K562 (cell line): ENCODE data around the gene CRAMP1. TPM values are rescaled to one million over a fixed set of nuclear protein-coding genes. Genes with fewer than 3 reads are reported as not detected.

Experiments
- ATAC-seq: fragments of 200-7000 bp; cut with Tn5 transposase; 3 replicates; pipeline ENCODE4 v1.9.1; 2020; ENCODE audit warnings: moderate library complexity
- BruUV-seq: library from RNA; stranded (reverse); fragments of 400-500 nt; replicated peaks from 2 replicates; lab custom pipeline; 2021; lab: Mats Ljungman, UMichigan
- CTCF ChIA-PET: fragments of 300-600 bp; formaldehyde crosslinking; extraction: SDS; loops from one replicate; lab custom pipeline; 2021; ENCODE audit warnings: low intra/inter-chr PET ratio; lab: Yijun Ruan, JAX
- POLR2A ChIA-PET: fragments of 300-600, 350-650 bp; sonication (Branson Sonifier 250); formaldehyde crosslinking; extraction: SDS; loops from one replicate; lab custom pipeline; 2021; ENCODE audit warnings: antibody characterized with exemption, inconsistent platforms; lab: Yijun Ruan, JAX
- DNase-seq, 4 experiments: peaks; one replicate each; pipeline versions ENCODE4 v3.0.0 to v3.0.0-alpha.2; 2011 to 2018; ENCODE audit warnings: low spot score in 3 of 4, mixed read lengths in 3 of 4; ENCODE audit errors: extremely low read depth in 1 of 4
- FAIRE-seq: peaks from 2 replicates; lab custom pipeline; 2011; peaks lifted over from hg19 to GRCh38; lab: Jason Lieb, UNC
- H2AFZ ChIP-seq: 2 replicates; pipeline ENCODE4 v1.6.0; 2011; ENCODE audit warnings: low read depth, low read length, control low read depth, inconsistent platforms
- H3K27ac ChIP-seq: fragments of 200-600 bp; 3 replicates; pipeline ENCODE4 v1.8.0; 2011; ENCODE audit warnings: low read depth, mild to moderate bottlenecking, control low read depth, inconsistent platforms, low read length, moderate library complexity, mixed read lengths; ENCODE audit errors: extremely low read depth
- H3K27me3 ChIP-seq, 2 experiments: fragments of 300-600 bp in 1 of 2; 2 replicates in 1 of 2; 3 replicates in 1 of 2; pipeline versions ENCODE4 v1.6.0 to v1.8.0; 2011; ENCODE audit warnings: inconsistent platforms in 2 of 2, low read length in 2 of 2, mild to moderate bottlenecking in 1 of 2, mixed read lengths in 1 of 2, moderate library complexity in 1 of 2; ENCODE audit not compliant: control insufficient read depth in 2 of 2, insufficient read depth in 2 of 2
- H3K36me3 ChIP-seq: fragments of 300-600 bp; 3 replicates; pipeline ENCODE4 v1.8.0; 2011; ENCODE audit warnings: mild to moderate bottlenecking, low read length, inconsistent platforms; ENCODE audit not compliant: control insufficient read depth, insufficient read depth
- H3K4me1 ChIP-seq, 2 experiments: fragments of 200-600 bp in 1 of 2; replicated peaks in 1 of 2; 2 replicates in 1 of 2; 3 replicates in 1 of 2; pipeline versions ENCODE4 v1.5.1 to v1.8.0; 2011; ENCODE audit warnings: inconsistent platforms in 2 of 2, low read length in 2 of 2, mild to moderate bottlenecking in 1 of 2, mixed read lengths in 1 of 2, moderate library complexity in 1 of 2; ENCODE audit not compliant: control insufficient read depth in 2 of 2, insufficient read depth in 2 of 2
- H3K4me2 ChIP-seq: 2 replicates; pipeline ENCODE4 v1.6.1; 2011; ENCODE audit warnings: low read length, control low read depth, inconsistent platforms, mixed read lengths; ENCODE audit not compliant: insufficient read depth
- H3K4me3 ChIP-seq: fragments of 200-600 bp; sonication (generic), shearing (Covaris generic); 2 replicates; pipeline ENCODE4 v1.5.1; 2016; ENCODE audit warnings: control low read depth, inconsistent platforms
- H3K79me2 ChIP-seq: fragments of 200-600 bp; 3 replicates; pipeline ENCODE4 v1.8.0; 2011; ENCODE audit warnings: low read length, inconsistent platforms; ENCODE audit not compliant: control insufficient read depth, insufficient read depth
- H3K9ac ChIP-seq, 2 experiments: 2 replicates each; pipeline versions ENCODE4 v1.6.0 to v1.6.1; 2011; ENCODE audit warnings: low read depth in 2 of 2, low read length in 2 of 2, control low read depth in 1 of 2, inconsistent platforms in 1 of 2, mild to moderate bottlenecking in 1 of 2, mixed read lengths in 1 of 2; ENCODE audit not compliant: insufficient read depth in 1 of 2
- H3K9me1 ChIP-seq: one replicate; pipeline ENCODE4 v1.6.0; 2011; ENCODE audit warnings: inconsistent platforms, mild to moderate bottlenecking, low read length, moderate library complexity; ENCODE audit not compliant: control insufficient read depth, insufficient read depth
- H3K9me3 ChIP-seq: replicated peaks from 2 replicates; pipeline ENCODE4 v1.5.1; 2011; ENCODE audit warnings: low read depth, low read length, inconsistent platforms; ENCODE audit not compliant: control insufficient read depth, insufficient read depth
- H4K20me1 ChIP-seq: replicated peaks from 2 replicates; pipeline ENCODE4 v1.6.1; 2011; ENCODE audit warnings: low read length, inconsistent platforms, mixed read lengths; ENCODE audit not compliant: control insufficient read depth, insufficient read depth
- GTF2A2 ChIP-seq: IDR thresholded peaks from 2 replicates; pipeline ENCODE4 v1.6.1; 2016; ENCODE audit warnings: mild to moderate bottlenecking, missing genetic modification characterization, missing compliant biosample characterization
- HEY1 ChIP-seq: fragments of 250-450 bp; sonication (Bioruptor Pico); IDR thresholded peaks from 2 replicates; pipeline ENCODE4 v1.5.0; 2020; ENCODE audit warnings: mild to moderate bottlenecking, moderate library complexity, borderline replicate concordance
- MGA ChIP-seq: fragments of 450-650 bp; IDR thresholded peaks from 2 replicates; pipeline ENCODE4 v1.6.1; 2016; ENCODE audit warnings: mild to moderate bottlenecking, moderate library complexity
- RAD21 ChIP-seq, 2 experiments: fragments of 250-450 bp in 1 of 2; fragments of 450-650 bp in 1 of 2; sonication (Bioruptor Pico) in 1 of 2; formaldehyde crosslinking in 1 of 2; IDR thresholded peaks in 1 of 2; conservative IDR thresholded peaks in 1 of 2; 2 replicates each; pipeline versions ENCODE4 v1.4.0 to v1.8.0; 2020 to 2022; ENCODE audit warnings: mild to moderate bottlenecking in 2 of 2, moderate library complexity in 1 of 2
- SRSF3 ChIP-seq: fragments of 200-400 bp; formaldehyde crosslinking; IDR thresholded peaks from 2 replicates; pipeline ENCODE4 v1.6.1; 2016; ENCODE audit warnings: mild to moderate bottlenecking, low read length, moderate library complexity; ENCODE audit not compliant: insufficient read depth
- WGBS: fragments of 100-300 bp; shearing (Covaris generic); methylation state at CpG from one replicate; pipeline ENCODE4 v1.1.6; 2016; ENCODE audit warnings: low coverage, mixed read lengths; ENCODE audit not compliant: insufficient coverage; ENCODE audit errors: missing lambda C conversion rate; 5-methylcytosine and 5-hydroxymethylcytosine counted together
- in situ Hi-C: fragments of 300-500 bp; cut with MboI; formaldehyde crosslinking; loops from 4 replicates; pipeline ENCODE4 v1.15.0; 2018; ENCODE audit warnings: inconsistent platforms, mixed read lengths
- intact Hi-C: fragments of 100-400 bp; cut with micrococcal nuclease; formaldehyde crosslinking; loops from 2 replicates; pipeline ENCODE4 v1.14.2; 2022
- polyA plus RNA-seq, 8 experiments: library from polyadenylated mRNA; depleted of rRNA in 4 of 8; stranded (reverse) in 5 of 8; unstranded in 3 of 8; fragments of >200 nt; fragmentation: Nextera tagmentation in 2 of 8; fragmentation: Illumina TruSeq in 1 of 8; extraction: Ambion mirVana in 2 of 8; extraction: Trizol in 1 of 8; gene quantifications; 2 replicates each; pipeline versions ENCODE4 v1.2.1 to v1.2.3, GENCODE V29; 2011 to 2014; ENCODE audit warnings: inconsistent platforms in 1 of 8, missing spikeins in 1 of 8
- total RNA-seq, 7 experiments: library from RNA; depleted of rRNA in 6 of 7; stranded (reverse); fragments of >200 nt in 6 of 7; fragmentation: Illumina TruSeq in 2 of 7; extraction: Trizol in 2 of 7; gene quantifications; 2 replicates each; pipeline versions ENCODE4 v1.2.1 to v1.2.3, GENCODE V29; 2011 to 2021; ENCODE audit warnings: low replicate concordance in 1 of 7
- TF ChIP-seq, protein P1 (sequence below), 3 experiments: IDR thresholded peaks in 2 of 3; conservative IDR thresholded peaks in 1 of 3; 2 replicates each; pipeline ENCODE4 v1.5.1; 2011 to 2012; ENCODE audit warnings: low read length in 3 of 3, mild to moderate bottlenecking in 3 of 3, control low read depth in 2 of 3, improper control_type of control experiment in 1 of 3, inconsistent platforms in 1 of 3, low read depth in 1 of 3, mixed read lengths in 1 of 3, moderate library complexity in 1 of 3; ENCODE audit not compliant: insufficient read depth in 2 of 3
- TF ChIP-seq, protein P2 (sequence below): sonication (generic); formaldehyde crosslinking; IDR thresholded peaks from 2 replicates; pipeline ENCODE4 v1.8.0; 2022; ENCODE audit warnings: mild to moderate bottlenecking, low read depth, missing genetic modification reagents

CRAMP1 gene
- total and polyA plus RNA-seq, 9 of the 15 experiments (the other 6 are each of a cell fraction or from before 2014, with no cell fraction given), result 0.52 to 20.8 (median 7.5) TPM

DNA sequence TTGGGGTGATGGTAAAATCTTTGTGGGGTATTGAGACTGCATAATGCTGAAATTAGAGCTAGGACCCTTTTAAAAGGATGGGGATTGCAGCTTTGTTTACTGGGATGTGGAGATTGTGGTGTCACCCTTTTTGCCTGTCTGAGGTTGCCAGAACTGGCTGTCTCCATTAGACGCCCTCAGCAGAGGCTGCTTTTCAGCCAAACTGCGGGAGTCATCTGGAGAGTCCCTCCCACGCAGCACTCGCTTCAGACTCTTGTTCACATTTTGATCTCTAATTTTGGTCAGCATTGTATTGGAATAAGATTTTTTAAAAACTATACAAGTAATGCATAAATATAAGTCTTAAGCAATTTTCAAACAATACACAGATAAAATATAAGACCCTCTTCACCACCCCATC lies 38.0 kb downstream of the CRAMP1 start:
- Histone ChIP-seq H4K20me1 (no peaks in the 10 kb centered on the region; the same call in 1 of the 2 replicates), H3K9me3 (peaks cover 4% of the 10 kb centered on the region; the same call in 1 of the 2 replicates), H3K79me2 (peaks cover 17% of the 10 kb centered on the region; the same call in 2 of the 3 replicates), H2AFZ (no peak overlapping the region), H3K27ac (no peak overlapping the region), H3K4me1 (peaks cover 16 to 18% of the 10 kb centered on the region in 2 experiments), H3K4me3 (no peak overlapping the region), H3K36me3 (peaks cover 78% of the 10 kb centered on the region), H3K4me2 (no peak overlapping the region), H3K9me1 (no peaks in the 10 kb centered on the region), H3K27me3 (no peaks in the 10 kb centered on the region), H3K9ac (no peak overlapping the region)
- 100% methylated on average over 3 of the region's 4 CpGs for WGBS
- in situ Hi-C loops (no loop called here), intact Hi-C loops (no loop called here)
- ChIA-PET CTCF (no interaction called here), POLR2A (interaction anchor here (0.5 kb wide), 1 partner anchor 749 kb away, joined by 3 read pairs; no protein-coding TSS in a partner anchor)
- DNase-seq (no peak), ATAC-seq (no peak), FAIRE-seq (no peak)
- BruUV-seq, result no TSS peak
- TF ChIP-seq, protein P1, sequence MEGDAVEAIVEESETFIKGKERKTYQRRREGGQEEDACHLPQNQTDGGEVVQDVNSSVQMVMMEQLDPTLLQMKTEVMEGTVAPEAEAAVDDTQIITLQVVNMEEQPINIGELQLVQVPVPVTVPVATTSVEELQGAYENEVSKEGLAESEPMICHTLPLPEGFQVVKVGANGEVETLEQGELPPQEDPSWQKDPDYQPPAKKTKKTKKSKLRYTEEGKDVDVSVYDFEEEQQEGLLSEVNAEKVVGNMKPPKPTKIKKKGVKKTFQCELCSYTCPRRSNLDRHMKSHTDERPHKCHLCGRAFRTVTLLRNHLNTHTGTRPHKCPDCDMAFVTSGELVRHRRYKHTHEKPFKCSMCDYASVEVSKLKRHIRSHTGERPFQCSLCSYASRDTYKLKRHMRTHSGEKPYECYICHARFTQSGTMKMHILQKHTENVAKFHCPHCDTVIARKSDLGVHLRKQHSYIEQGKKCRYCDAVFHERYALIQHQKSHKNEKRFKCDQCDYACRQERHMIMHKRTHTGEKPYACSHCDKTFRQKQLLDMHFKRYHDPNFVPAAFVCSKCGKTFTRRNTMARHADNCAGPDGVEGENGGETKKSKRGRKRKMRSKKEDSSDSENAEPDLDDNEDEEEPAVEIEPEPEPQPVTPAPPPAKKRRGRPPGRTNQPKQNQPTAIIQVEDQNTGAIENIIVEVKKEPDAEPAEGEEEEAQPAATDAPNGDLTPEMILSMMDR (IDR thresholded peaks at IDR 0.05 in 2 of 3, conservative IDR thresholded peaks at IDR 0.05 in 1 of 3; ENCODE audit: insufficient read depth in 2 of 3, low read depth in 1 of 3, low read length in 3 of 3), result no peak
- no peak for TF ChIP-seq MGA
- TF ChIP-seq, protein P2, sequence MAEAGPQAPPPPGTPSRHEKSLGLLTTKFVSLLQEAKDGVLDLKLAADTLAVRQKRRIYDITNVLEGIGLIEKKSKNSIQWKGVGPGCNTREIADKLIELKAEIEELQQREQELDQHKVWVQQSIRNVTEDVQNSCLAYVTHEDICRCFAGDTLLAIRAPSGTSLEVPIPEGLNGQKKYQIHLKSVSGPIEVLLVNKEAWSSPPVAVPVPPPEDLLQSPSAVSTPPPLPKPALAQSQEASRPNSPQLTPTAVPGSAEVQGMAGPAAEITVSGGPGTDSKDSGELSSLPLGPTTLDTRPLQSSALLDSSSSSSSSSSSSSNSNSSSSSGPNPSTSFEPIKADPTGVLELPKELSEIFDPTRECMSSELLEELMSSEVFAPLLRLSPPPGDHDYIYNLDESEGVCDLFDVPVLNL, result no peak
- TF ChIP-seq GTF2A2 (tag), result no peak
- no peak for TF ChIP-seq HEY1 (CRISPR knock-in tag)
- no peak for TF ChIP-seq RAD21 (CRISPR knock-in tag; conservative IDR thresholded peaks at IDR 0.05 in 1 of 2, IDR thresholded peaks at IDR 0.05 in 1 of 2)
- TF ChIP-seq SRSF3, result no peak
